NOMO-1 (cell line): ENCODE data around the gene IL12RB2.
"Not testable (repeated sequence)": the region's sequence is repeated elsewhere in the genome, so short reads cannot be mapped to it uniquely, and the experiment has no call there.

ENCODE experiments used
- DNase-seq, 2 experiments: peaks; one replicate each; lab custom pipeline; 2025; ENCODE audit not compliant: unreplicated experiment in 2 of 2; lab: John Stamatoyannopoulos, UW

IL12RB2 gene

GRCh38 chr1:67393737-67394136, 86.1 kb downstream of the IL12RB2 start:
- DNase-seq, result no peak

GRCh38 chr1:67394548-67394947, 86.9 kb downstream of the IL12RB2 start:
- no peak for DNase-seq

GRCh38 chr1:67399199-67399993, 91.7 kb downstream of the IL12RB2 start:
- DNase-seq, result no peak

- not testable (repeated sequence) for DNase-seq
Observed at GRCh38 chr1:67400029-67400786, 92.5 kb downstream of the IL12RB2 start.

- DNase-seq, result no peak
Observed at GRCh38 chr1:67401443-67401842, 93.8 kb downstream of the IL12RB2 start.

GRCh38 chr1:67404212-67404620, 96.5 kb downstream of the IL12RB2 start:
- DNase-seq, result no peak

- DNase-seq, result no peak
Observed at GRCh38 chr1:67405473-67406245, 98.0 kb downstream of the IL12RB2 start.

GRCh38 chr1:67407498-67407897, 99.8 kb downstream of the IL12RB2 start:
- DNase-seq, result no peak

GRCh38 chr1:67408148-67408547, 100.5 kb downstream of the IL12RB2 start:
- DNase-seq, result no peak

- DNase-seq, result not testable (repeated sequence)
Observed at GRCh38 chr1:67413101-67413500, 105.4 kb downstream of the IL12RB2 start.

- DNase-seq, result no peak
Observed at GRCh38 chr1:67414574-67414973, 106.9 kb downstream of the IL12RB2 start.

GRCh38 chr1:67415041-67415440, 107.4 kb downstream of the IL12RB2 start:
- DNase-seq, result no peak

- not testable (repeated sequence) for DNase-seq
Observed at GRCh38 chr1:67417733-67418132, 110.1 kb downstream of the IL12RB2 start.

- no peak for DNase-seq
Observed at GRCh38 chr1:67418839-67419586, 111.3 kb downstream of the IL12RB2 start.

- no peak for DNase-seq
Observed at GRCh38 chr1:67420835-67421492, 113.3 kb downstream of the IL12RB2 start.

GRCh38 chr1:67427465-67427864, 119.8 kb downstream of the IL12RB2 start:
- DNase-seq, result no peak

GRCh38 chr1:67427947-67428346, 120.3 kb downstream of the IL12RB2 start:
- no peak for DNase-seq

- no peak for DNase-seq
Observed at GRCh38 chr1:67429011-67429527, 121.4 kb downstream of the IL12RB2 start.

- DNase-seq, result no peak
Observed at GRCh38 chr1:67429528-67430357, 122.1 kb downstream of the IL12RB2 start.
